ENCODE measurements around the gene PACSIN1.

Gene PACSIN1

DNA sequence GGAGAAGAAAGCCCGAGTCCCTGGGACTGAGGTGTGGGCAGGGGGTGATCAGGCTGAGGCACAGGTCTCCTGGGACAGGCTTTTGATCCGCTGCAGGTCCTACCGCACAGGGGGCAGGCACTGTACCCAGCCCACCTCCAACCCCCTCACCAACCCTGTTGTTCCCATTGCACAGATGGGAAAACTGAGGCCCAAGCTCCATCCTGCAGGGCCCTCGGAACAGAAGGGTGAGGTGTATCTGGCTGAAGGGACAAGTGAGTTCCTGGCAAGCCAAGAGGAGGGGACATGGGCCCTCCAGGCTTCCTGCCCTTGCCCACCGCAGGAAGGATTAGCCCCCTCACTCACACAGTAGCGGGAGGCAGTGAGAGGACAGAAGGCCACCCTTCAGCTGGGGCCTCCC lies 106.7 kb downstream of the PACSIN1 start:
- TF ChIP-seq, protein P1, sequence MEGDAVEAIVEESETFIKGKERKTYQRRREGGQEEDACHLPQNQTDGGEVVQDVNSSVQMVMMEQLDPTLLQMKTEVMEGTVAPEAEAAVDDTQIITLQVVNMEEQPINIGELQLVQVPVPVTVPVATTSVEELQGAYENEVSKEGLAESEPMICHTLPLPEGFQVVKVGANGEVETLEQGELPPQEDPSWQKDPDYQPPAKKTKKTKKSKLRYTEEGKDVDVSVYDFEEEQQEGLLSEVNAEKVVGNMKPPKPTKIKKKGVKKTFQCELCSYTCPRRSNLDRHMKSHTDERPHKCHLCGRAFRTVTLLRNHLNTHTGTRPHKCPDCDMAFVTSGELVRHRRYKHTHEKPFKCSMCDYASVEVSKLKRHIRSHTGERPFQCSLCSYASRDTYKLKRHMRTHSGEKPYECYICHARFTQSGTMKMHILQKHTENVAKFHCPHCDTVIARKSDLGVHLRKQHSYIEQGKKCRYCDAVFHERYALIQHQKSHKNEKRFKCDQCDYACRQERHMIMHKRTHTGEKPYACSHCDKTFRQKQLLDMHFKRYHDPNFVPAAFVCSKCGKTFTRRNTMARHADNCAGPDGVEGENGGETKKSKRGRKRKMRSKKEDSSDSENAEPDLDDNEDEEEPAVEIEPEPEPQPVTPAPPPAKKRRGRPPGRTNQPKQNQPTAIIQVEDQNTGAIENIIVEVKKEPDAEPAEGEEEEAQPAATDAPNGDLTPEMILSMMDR (IDR thresholded peaks at IDR 0.05; ENCODE audit: extremely low read depth, missing control alignments): no peak

DNA sequence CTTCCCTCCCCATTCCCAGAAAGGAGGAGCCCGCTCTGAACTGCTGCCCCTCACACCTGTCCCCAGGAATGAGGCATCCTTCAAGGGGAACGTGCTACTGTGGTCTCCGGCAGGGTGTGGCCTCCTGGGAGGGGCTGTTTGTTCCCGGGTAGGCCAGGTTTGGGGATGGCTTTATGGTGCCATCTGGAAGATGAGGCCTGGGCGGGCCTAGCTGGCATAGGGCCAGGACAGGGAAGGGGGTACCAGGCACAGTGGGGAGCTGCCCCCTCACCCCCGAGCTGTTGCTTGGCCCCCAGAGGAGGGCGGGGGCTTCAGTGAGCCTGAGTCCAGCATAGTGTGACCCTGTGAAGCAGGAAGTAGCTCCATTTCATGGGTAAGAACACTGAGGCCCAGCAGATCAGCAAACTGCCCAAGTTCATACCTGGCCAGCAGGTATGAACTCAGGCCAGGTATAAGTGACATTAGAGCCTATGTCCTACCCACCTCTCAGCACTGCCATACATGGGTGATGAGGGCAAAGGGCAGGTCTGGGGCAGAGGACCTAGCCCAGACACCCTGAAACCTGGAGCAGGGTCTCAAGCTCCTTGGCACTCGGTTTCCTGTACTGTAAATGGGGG lies 107.8 kb downstream of the PACSIN1 start:
- TF ChIP-seq, protein P1 (IDR thresholded peaks at IDR 0.05; ENCODE audit: extremely low read depth, missing control alignments): no peak
- DNase-seq (ENCODE audit: low spot score): no peak

More for the DNA sequence above, 106.7 kb downstream of the PACSIN1 start:
- DNase-seq (ENCODE audit: low spot score): no peak

DNA sequence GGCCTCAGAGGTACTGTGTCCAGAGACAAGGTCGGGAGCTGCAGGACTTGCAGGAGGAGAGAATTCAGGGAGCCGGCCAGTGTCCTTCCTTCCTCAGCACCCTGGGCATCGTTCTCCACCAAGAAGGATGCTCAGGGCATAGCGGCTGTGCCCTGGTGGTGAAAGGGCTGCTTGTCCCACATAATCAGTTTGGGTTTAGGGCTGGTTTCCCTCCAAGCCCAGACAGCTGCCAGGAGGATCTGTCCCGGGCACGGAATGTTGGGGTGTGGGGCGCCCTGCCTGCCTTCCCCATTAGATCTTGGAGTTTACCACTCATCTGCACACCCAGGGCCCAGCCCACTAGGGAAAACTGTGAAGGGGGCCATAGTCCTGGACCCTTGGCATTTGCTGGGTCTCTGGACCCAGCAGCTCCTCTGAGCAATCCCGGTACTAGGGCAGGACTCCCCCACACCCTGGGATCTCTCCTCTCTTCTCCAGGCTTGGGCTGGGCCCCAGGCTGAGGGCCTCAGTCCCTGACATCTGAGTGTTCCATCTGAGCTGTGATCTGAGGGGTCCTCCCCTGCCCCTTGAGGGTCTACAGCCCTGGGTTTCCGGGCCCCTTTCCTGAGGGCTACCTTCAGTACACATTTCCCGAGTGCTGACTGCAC lies 108.9 kb downstream of the PACSIN1 start:
- TF ChIP-seq, protein P1 (IDR thresholded peaks at IDR 0.05; ENCODE audit: extremely low read depth, missing control alignments): no peak

DNA sequence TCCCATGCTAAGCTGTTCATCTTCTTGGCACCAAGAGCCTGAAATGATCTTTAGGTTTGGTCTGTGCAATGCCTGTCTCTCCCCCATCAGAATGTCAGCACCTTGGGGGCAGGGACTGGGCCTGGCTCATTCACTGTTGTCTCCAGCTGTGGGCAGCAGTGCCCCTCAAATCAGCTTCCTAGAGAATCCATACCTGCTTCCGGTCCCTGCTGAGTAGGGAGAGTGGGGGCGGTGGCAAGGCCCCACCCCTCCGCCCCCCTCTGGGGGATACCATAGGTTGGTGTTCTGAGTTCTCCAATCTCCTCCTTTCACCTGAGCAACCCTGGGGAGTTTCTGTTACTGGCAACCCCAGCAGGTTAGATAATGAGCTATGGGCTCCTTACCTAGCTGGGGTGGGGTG lies 109.5 kb downstream of the PACSIN1 start:
- TF ChIP-seq, protein P1 (IDR thresholded peaks at IDR 0.05; ENCODE audit: extremely low read depth, missing control alignments): no peak
- no peak for DNase-seq (ENCODE audit: low spot score)

More for the DNA sequence above, 108.9 kb downstream of the PACSIN1 start:
- no peak for DNase-seq (ENCODE audit: low spot score)

DNA sequence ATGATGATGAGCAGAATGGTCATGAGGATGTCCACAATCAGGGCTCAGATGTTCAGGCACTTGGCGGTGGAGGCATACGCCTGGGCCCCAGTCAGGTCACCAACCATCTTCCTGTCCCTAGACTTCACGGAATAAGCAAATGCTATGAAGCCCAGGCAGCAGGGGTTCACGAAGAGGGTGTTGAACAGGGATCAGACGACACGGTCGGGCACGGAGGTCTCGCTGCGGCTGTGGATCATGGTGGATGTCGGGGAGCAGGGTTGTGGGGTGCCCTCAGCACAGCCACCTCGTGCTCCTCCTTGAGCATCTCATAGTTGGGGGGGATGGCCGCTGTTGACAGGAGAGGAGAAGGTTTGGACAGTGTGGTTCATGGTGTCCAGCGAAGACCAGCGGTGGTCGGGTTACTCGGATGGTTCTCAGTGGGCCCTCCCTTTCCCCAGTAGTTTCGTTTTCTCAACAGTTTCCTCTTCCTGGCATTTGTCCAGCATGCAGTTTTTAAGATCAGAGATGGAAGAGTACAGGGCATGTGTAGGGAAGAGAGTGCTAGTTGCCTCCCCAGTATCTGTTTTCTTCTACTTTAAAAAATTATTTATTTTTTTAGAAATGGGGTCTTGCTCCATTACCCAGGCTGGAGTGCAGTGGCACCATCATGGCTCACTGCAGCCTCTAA lies 110.5 kb downstream of the PACSIN1 start:
- TF ChIP-seq, protein P1 (IDR thresholded peaks at IDR 0.05; ENCODE audit: extremely low read depth, missing control alignments): no peak
- DNase-seq (ENCODE audit: low spot score): no peak

DNA sequence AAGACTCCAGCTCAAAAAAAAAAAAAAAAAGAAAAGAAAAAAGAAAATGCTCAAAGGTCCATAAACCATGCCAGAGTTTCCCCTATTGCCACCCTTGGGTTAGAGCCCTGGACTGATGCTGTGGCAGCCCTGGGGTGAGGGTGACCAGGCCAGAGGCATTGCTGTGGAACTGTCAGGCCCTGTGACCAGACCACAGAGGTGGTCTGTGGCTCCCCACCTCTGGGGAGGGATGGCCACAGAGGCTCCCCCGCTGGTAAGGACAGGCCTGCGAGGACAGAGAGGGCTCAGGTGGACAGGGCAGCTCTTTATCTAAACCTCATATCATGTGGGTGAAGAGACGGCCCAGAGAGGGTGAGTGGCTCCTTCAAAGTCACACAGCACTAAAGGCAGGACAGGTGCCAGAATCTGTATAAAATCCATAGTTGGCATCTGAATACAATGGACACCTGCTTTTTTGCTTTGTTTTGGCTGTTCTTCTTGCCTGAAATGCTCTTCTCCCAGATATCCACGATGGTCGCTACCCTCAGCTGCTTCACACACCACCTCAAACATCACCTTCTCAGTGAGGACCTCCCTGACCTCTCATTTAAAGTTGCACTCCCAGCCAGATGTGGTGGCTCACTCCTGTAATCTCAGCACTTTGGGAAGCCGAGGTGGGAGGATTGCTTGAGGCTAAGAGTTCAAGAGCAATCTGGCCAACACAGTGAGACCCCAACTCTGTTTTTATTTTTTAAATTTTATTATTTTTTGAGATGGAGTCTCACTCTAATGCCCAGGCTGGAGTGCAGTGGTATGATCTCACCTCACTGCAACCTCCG lies 112.8 kb downstream of the PACSIN1 start:
- TF ChIP-seq, protein P1 (IDR thresholded peaks at IDR 0.05; ENCODE audit: extremely low read depth, missing control alignments): no peak
- DNase-seq (ENCODE audit: low spot score): no peak

Data from GM20000 (cell line).